SK-N-SH treated with all-trans-retinoic acid at 6 μM for 48 hours (cell line): ENCODE measurements around the gene MUS81.

Experiments
- ATAC-seq: fragments of 200-7000 bp; cut with Tn5 transposase; 3 replicates; pipeline ENCODE4 v1.9.1; 2020; ENCODE audit warnings: mild to moderate bottlenecking, moderate library complexity
- ARNTL ChIP-seq: fragments of 450-650 bp; formaldehyde crosslinking; IDR thresholded peaks from 2 replicates; pipeline ENCODE4 v1.5.0; 2020; ENCODE audit warnings: low read depth, mild to moderate bottlenecking, moderate library complexity, borderline replicate concordance
- BACH2 ChIP-seq: fragments of 250-450 bp; sonication (Bioruptor Pico); IDR thresholded peaks from 2 replicates; pipeline ENCODE4 v1.9.0; 2021; ENCODE audit warnings: mild to moderate bottlenecking, borderline replicate concordance
- ESRRG ChIP-seq: fragments of 250-450 bp; sonication (Bioruptor Pico); IDR thresholded peaks from 2 replicates; pipeline ENCODE4 v1.6.1; 2021; ENCODE audit warnings: mild to moderate bottlenecking
- GLIS3 ChIP-seq: fragments of 250-450 bp; sonication (Bioruptor Pico); IDR thresholded peaks from 2 replicates; pipeline ENCODE4 v1.5.0; 2020; ENCODE audit warnings: mild to moderate bottlenecking, moderate library complexity
- ISL1 ChIP-seq: fragments of 250-450 bp; sonication (Bioruptor Pico); IDR thresholded peaks from 2 replicates; pipeline ENCODE4 v2.1.2; 2022; ENCODE audit warnings: mild to moderate bottlenecking, moderate library complexity
- SNAI2 ChIP-seq: fragments of 250-450 bp; sonication (Bioruptor Pico); IDR thresholded peaks from 2 replicates; pipeline ENCODE4 v1.5.0; 2020; ENCODE audit warnings: mild to moderate bottlenecking, moderate library complexity
- TOX ChIP-seq: fragments of 250-450 bp; sonication (Bioruptor Pico); IDR thresholded peaks from 2 replicates; pipeline ENCODE4 v1.8.0; 2021; ENCODE audit warnings: mild to moderate bottlenecking, moderate library complexity, borderline replicate concordance
- ZC3H10 ChIP-seq: fragments of 250-450 bp; sonication (Bioruptor Pico); IDR thresholded peaks from 2 replicates; pipeline ENCODE4 v1.5.1; 2021; ENCODE audit warnings: mild to moderate bottlenecking, moderate library complexity
- ZFP30 ChIP-seq: fragments of 450-650 bp; formaldehyde crosslinking; IDR thresholded peaks from 2 replicates; pipeline ENCODE4 v1.5.0; 2022; ENCODE audit warnings: mild to moderate bottlenecking, moderate library complexity
- ZNF565 ChIP-seq: fragments of 450-650 bp; formaldehyde crosslinking; conservative IDR thresholded peaks from 2 replicates; pipeline ENCODE4 v1.5.0; 2020; ENCODE audit warnings: low read depth, mild to moderate bottlenecking, moderate library complexity
- ZNF70 ChIP-seq: fragments of 450-650 bp; formaldehyde crosslinking; IDR thresholded peaks from 2 replicates; pipeline ENCODE4 v1.5.0; 2020; ENCODE audit warnings: mild to moderate bottlenecking, moderate library complexity
- TF ChIP-seq, protein P1 (sequence below): fragments of 250-450 bp; sonication (Bioruptor Pico); IDR thresholded peaks from 2 replicates; pipeline ENCODE4 v1.5.1; 2021; ENCODE audit warnings: mild to moderate bottlenecking, moderate library complexity
- TF ChIP-seq, protein P2 (sequence below): fragments of 250-450 bp; sonication (Bioruptor Pico); IDR thresholded peaks from 2 replicates; pipeline ENCODE4 v1.8.0; 2020; ENCODE audit warnings: mild to moderate bottlenecking, moderate library complexity, borderline replicate concordance
- TF ChIP-seq, protein P3 (sequence below): fragments of 250-450 bp; sonication (Bioruptor Pico); IDR thresholded peaks from 2 replicates; pipeline ENCODE4 v1.5.0; 2020; ENCODE audit warnings: mild to moderate bottlenecking, moderate library complexity
- TF ChIP-seq, protein P4 (sequence below): fragments of 250-450 bp; sonication (Bioruptor Pico); IDR thresholded peaks from 2 replicates; pipeline ENCODE4 v1.5.1; 2020; ENCODE audit warnings: low read depth, mild to moderate bottlenecking, moderate library complexity

The MUS81 gene, protein sequence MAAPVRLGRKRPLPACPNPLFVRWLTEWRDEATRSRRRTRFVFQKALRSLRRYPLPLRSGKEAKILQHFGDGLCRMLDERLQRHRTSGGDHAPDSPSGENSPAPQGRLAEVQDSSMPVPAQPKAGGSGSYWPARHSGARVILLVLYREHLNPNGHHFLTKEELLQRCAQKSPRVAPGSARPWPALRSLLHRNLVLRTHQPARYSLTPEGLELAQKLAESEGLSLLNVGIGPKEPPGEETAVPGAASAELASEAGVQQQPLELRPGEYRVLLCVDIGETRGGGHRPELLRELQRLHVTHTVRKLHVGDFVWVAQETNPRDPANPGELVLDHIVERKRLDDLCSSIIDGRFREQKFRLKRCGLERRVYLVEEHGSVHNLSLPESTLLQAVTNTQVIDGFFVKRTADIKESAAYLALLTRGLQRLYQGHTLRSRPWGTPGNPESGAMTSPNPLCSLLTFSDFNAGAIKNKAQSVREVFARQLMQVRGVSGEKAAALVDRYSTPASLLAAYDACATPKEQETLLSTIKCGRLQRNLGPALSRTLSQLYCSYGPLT

DNA sequence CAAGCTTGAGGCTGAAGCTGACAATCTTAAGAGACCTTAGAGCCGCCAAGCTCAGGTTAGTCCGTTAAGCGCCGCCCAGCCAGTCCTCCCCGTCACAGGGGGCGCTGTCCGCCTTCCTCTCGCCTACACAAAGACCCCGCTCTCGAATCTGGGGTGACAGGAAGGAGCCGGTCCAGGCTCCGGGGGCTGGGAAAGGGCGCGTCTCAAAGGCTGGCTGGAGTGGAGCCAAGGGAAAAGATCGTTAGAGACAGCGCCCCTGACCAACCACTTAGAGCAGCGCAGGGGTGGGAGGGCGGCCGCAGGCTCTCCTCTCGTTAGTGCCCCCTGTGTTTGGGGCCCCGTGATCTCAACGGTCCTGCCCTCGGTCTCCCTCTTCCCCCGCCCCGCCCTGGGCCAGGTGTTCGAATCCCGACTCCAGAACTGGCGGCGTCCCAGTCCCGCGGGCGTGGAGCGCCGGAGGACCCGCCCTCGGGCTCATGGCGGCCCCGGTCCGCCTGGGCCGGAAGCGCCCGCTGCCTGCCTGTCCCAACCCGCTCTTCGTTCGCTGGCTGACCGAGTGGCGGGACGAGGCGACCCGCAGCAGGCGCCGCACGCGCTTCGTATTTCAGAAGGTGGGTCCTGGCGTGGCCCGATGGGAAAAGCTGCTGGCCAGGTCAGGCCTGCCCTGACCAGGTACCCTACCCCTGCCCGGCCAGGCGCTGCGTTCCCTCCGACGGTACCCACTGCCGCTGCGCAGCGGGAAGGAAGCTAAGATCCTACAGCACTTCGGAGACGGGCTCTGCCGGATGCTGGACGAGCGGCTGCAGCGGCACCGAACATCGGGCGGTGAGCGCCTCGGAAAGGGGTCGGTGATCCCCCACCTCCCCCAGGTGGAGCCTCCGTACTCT, at the start of gene MUS81:
Gene MUS81, plus strand, starts transcription at position 156 of the 887 bp plus-strand sequence. Its CDS starts 321 bp downstream, at position 477.
- TF ChIP-seq, protein P1, sequence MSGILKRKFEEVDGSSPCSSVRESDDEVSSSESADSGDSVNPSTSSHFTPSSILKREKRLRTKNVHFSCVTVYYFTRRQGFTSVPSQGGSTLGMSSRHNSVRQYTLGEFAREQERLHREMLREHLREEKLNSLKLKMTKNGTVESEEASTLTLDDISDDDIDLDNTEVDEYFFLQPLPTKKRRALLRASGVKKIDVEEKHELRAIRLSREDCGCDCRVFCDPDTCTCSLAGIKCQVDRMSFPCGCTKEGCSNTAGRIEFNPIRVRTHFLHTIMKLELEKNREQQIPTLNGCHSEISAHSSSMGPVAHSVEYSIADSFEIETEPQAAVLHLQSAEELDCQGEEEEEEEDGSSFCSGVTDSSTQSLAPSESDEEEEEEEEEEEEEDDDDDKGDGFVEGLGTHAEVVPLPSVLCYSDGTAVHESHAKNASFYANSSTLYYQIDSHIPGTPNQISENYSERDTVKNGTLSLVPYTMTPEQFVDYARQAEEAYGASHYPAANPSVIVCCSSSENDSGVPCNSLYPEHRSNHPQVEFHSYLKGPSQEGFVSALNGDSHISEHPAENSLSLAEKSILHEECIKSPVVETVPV = no peak
- TF ChIP-seq TOX (CRISPR knock-in tag) = no peak
- TF ChIP-seq, protein P2, sequence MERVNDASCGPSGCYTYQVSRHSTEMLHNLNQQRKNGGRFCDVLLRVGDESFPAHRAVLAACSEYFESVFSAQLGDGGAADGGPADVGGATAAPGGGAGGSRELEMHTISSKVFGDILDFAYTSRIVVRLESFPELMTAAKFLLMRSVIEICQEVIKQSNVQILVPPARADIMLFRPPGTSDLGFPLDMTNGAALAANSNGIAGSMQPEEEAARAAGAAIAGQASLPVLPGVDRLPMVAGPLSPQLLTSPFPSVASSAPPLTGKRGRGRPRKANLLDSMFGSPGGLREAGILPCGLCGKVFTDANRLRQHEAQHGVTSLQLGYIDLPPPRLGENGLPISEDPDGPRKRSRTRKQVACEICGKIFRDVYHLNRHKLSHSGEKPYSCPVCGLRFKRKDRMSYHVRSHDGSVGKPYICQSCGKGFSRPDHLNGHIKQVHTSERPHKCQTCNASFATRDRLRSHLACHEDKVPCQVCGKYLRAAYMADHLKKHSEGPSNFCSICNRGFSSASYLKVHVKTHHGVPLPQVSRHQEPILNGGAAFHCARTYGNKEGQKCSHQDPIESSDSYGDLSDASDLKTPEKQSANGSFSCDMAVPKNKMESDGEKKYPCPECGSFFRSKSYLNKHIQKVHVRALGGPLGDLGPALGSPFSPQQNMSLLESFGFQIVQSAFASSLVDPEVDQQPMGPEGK (CRISPR knock-in tag) = peak; percentile 31; the same call in 1 of the 2 replicates
- no peak for TF ChIP-seq ZC3H10 (CRISPR knock-in tag)
- peak; percentile 63 for ATAC-seq

DNA sequence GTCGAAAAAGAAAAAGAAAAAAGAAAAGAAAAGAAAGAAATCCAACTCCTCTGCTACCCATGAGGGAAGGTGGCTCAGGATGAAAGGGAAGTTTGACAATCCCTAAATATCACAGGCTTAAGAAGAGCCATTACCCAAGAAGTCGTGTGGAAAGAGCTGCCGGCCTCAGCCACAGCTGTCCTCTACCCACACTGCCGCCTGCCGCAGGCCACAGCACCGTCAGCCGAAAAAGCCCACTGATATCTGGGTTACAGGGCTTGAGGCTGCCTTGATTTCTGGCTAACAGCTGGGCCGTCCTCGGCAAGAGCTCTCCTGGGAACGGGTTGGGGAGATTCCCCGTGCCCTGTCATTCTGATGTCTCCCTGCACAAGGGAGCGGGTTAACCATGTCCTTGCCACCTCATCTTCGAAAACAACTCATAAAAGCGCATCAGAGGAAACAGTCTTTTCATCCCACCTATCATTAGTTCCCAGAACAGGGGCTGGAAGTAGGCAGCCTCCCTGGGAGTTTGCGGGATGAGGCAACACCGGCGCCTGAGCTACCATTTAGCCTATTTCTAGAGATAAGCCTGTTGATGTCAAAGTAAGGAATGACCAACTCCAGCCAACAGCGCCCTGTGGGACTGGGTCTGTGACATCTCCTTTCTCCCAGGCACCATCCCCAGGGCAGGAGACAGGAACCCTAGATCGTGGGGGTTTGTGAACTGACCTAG, 48.3 kb upstream of the MUS81 start:
- TF ChIP-seq ISL1 (CRISPR knock-in tag) (no peak), SNAI2 (CRISPR knock-in tag) (no peak), GLIS3 (CRISPR knock-in tag) (no peak), ESRRG (CRISPR knock-in tag) (no peak)
- TF ChIP-seq, protein P3, sequence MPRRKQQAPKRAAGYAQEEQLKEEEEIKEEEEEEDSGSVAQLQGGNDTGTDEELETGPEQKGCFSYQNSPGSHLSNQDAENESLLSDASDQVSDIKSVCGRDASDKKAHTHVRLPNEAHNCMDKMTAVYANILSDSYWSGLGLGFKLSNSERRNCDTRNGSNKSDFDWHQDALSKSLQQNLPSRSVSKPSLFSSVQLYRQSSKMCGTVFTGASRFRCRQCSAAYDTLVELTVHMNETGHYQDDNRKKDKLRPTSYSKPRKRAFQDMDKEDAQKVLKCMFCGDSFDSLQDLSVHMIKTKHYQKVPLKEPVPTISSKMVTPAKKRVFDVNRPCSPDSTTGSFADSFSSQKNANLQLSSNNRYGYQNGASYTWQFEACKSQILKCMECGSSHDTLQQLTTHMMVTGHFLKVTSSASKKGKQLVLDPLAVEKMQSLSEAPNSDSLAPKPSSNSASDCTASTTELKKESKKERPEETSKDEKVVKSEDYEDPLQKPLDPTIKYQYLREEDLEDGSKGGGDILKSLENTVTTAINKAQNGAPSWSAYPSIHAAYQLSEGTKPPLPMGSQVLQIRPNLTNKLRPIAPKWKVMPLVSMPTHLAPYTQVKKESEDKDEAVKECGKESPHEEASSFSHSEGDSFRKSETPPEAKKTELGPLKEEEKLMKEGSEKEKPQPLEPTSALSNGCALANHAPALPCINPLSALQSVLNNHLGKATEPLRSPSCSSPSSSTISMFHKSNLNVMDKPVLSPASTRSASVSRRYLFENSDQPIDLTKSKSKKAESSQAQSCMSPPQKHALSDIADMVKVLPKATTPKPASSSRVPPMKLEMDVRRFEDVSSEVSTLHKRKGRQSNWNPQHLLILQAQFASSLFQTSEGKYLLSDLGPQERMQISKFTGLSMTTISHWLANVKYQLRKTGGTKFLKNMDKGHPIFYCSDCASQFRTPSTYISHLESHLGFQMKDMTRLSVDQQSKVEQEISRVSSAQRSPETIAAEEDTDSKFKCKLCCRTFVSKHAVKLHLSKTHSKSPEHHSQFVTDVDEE (CRISPR knock-in tag) = no peak
- TF ChIP-seq, protein P2 (CRISPR knock-in tag) = no peak
- TF ChIP-seq, protein P4, sequence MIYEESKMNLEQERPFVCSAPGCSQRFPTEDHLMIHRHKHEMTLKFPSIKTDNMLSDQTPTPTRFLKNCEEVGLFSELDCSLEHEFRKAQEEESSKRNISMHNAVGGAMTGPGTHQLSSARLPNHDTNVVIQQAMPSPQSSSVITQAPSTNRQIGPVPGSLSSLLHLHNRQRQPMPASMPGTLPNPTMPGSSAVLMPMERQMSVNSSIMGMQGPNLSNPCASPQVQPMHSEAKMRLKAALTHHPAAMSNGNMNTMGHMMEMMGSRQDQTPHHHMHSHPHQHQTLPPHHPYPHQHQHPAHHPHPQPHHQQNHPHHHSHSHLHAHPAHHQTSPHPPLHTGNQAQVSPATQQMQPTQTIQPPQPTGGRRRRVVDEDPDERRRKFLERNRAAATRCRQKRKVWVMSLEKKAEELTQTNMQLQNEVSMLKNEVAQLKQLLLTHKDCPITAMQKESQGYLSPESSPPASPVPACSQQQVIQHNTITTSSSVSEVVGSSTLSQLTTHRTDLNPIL (CRISPR knock-in tag) = no peak
- ATAC-seq = no peak

DNA sequence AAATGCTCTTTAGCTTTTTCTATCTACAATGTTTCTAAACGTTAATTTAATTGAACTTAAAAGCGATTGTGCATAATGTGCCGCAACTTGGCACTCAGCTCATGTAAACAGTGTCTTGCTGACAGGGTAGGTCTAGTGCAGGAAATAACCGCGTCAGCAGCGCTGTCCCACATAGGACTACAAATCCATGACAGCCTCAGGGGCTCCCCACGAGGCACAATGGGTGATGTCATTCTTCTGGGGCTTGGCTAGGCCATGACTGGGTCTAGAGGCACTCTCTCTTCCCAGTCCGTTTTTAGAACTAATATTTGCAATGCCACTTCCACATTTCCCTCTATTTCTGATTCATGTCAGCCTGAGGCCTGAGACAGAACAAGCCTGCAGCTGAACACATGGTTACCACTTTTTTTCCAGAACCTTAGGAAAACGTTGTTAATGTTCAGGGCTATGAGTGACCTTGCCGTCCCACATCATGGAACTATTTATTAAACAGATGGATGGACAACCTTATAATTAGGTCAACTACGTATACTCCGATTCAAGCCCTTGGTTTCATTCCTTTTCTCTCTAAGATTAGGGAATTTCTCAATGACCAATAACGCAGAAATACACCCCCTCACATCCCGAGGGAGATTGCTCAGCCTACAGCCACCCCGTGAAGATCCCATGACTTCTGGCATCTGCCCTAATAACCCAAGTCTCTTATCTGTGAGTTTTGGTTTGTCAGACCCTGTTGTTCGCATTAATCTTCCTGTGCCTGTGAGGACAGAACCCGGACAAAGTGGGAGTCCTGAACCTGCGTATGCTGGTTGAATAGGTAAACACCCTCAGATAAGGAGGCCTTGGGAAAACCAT, 45.9 kb upstream of the MUS81 start:
- TF ChIP-seq ZC3H10 (CRISPR knock-in tag) (no peak), TOX (CRISPR knock-in tag) (no peak), ARNTL (CRISPR knock-in tag) (no peak), ZFP30 (no peak), BACH2 (no peak), ZNF565 (no peak), ESRRG (CRISPR knock-in tag) (no peak), ZNF70 (CRISPR knock-in tag) (no peak)
- TF ChIP-seq, protein P3 (CRISPR knock-in tag) = no peak
- TF ChIP-seq, protein P4 (CRISPR knock-in tag) = no peak
- ATAC-seq = no peak
